ENCODE results near the gene LONP2.

- TF ChIP-seq CTCF (IDR thresholded peaks at IDR 0.05; ENCODE audit: low read depth, low read length, missing input control) (no peak), TAF1 (conservative IDR thresholded peaks at IDR 0.05) (no peak), HNF4A (conservative IDR thresholded peaks at IDR 0.05) (no peak), FOXA2 (IDR thresholded peaks at IDR 0.05) (no peak), REST (IDR thresholded peaks at IDR 0.05) (no peak), JUND (IDR thresholded peaks at IDR 0.05) (no peak), FOXA1 (IDR thresholded peaks at IDR 0.05) (no peak), ATF3 (IDR thresholded peaks at IDR 0.05) (no peak), RXRA (IDR thresholded peaks at IDR 0.05) (no peak), SP1 (IDR thresholded peaks at IDR 0.05) (no peak)
Measured at GRCh38 chr16:48235058-48235555, 9.0 kb upstream of the LONP2 start.
